Inflammatory macrophage treated with lipopolysaccharide for 1 hour (primary cell): Measurements from ENCODE around the gene CARS1.

Source experiments
- DNase-seq, 2 donors: peaks; one replicate each; pipeline ENCODE4 v3.0.0-alpha.2; 2020 to 2022

The CARS1 gene

GRCh38 chr11:2952290-2952689 lies 104.9 kb downstream of the CARS1 start:
- DNase-seq, result no peak

GRCh38 chr11:2951231-2952110 lies 105.8 kb downstream of the CARS1 start:
- no peak for DNase-seq
